GM18499 (cell line): ENCODE measurements around the gene SLC9A3.
A peak's percentile ranks its signal among the peaks of the same experiment; 100 is the strongest.
"Not testable (repeated sequence)": the region's sequence is repeated elsewhere in the genome, so short reads cannot be mapped to it uniquely, and the experiment has no call there.

Source experiments
- ATAC-seq: cut with Tn5 transposase; IDR thresholded peaks from one replicate; pipeline ENCODE4 v1.9.1; 2021; ENCODE audit warnings: moderate number of reproducible peaks; ENCODE audit not compliant: insufficient read depth, unreplicated experiment

SLC9A3 gene

GRCh38 chr5:479566-480319, 44.5 kb downstream of the SLC9A3 start:
- ATAC-seq, result no peak

- no peak for ATAC-seq
Measured at GRCh38 chr5:478982-479535, 45.2 kb downstream of the SLC9A3 start.

- ATAC-seq, result no peak
Measured at GRCh38 chr5:478369-478981, 45.8 kb downstream of the SLC9A3 start.

GRCh38 chr5:477871-478270, 46.4 kb downstream of the SLC9A3 start:
- ATAC-seq, result no peak

- no peak for ATAC-seq
Measured at GRCh38 chr5:477247-477646, 47.0 kb downstream of the SLC9A3 start.

- no peak for ATAC-seq
Measured at GRCh38 chr5:476814-477175, 47.5 kb downstream of the SLC9A3 start.

- ATAC-seq, result no peak
Measured at GRCh38 chr5:476102-476813, 48.0 kb downstream of the SLC9A3 start.

GRCh38 chr5:475704-476101, 48.5 kb downstream of the SLC9A3 start:
- ATAC-seq, result no peak

GRCh38 chr5:474840-475661, 49.2 kb downstream of the SLC9A3 start:
- no peak for ATAC-seq

- ATAC-seq, result not testable (repeated sequence)
Measured at GRCh38 chr5:474232-474839, 49.9 kb downstream of the SLC9A3 start.

GRCh38 chr5:473551-474192, 50.6 kb downstream of the SLC9A3 start:
- peak; percentile 20 for ATAC-seq

GRCh38 chr5:472656-473550, 51.3 kb downstream of the SLC9A3 start:
- peak; percentile 41 for ATAC-seq

GRCh38 chr5:472076-472655, 52.1 kb downstream of the SLC9A3 start:
- ATAC-seq, result no peak

- no peak for ATAC-seq
Measured at GRCh38 chr5:471750-472058, 52.5 kb downstream of the SLC9A3 start.

- ATAC-seq, result no peak
Measured at GRCh38 chr5:470961-471749, 53.1 kb downstream of the SLC9A3 start.

- ATAC-seq, result no peak
Measured at GRCh38 chr5:469752-470483, 54.3 kb downstream of the SLC9A3 start.

GRCh38 chr5:468401-468800, 55.8 kb downstream of the SLC9A3 start:
- ATAC-seq, result no peak
